MM.1S (cell line): ENCODE data around the gene ANKLE2.

Experiments
- DNase-seq: peaks from one replicate; pipeline ENCODE4 v3.0.0-alpha.2; 2015
- H2AFZ ChIP-seq: fragments of 300-600 bp; sonication (generic); 2 replicates; pipeline ENCODE4 v1.6.0; 2016; ENCODE audit warnings: antibody characterized with exemption, low read length
- H3F3A ChIP-seq: fragments of 300-600 bp; sonication (generic); 2 replicates; pipeline ENCODE4 v1.6.1; 2016; ENCODE audit warnings: mild to moderate bottlenecking, antibody characterized with exemption, low read length, moderate library complexity, mixed read lengths; ENCODE audit not compliant: insufficient read depth
- H3K27ac ChIP-seq: fragments of 300-600 bp; sonication (generic); 2 replicates; pipeline ENCODE4 v1.5.1; 2016; ENCODE audit warnings: mild to moderate bottlenecking, low read length
- H3K27me3 ChIP-seq: fragments of 300-600 bp; sonication (generic); replicated peaks from 2 replicates; pipeline ENCODE4 v1.6.0; 2016; ENCODE audit warnings: low read length; ENCODE audit not compliant: insufficient read depth
- H3K36me3 ChIP-seq: fragments of 300-600 bp; sonication (generic); replicated peaks from 2 replicates; pipeline ENCODE4 v1.6.1; 2016; ENCODE audit warnings: mild to moderate bottlenecking, low read length, mixed read lengths; ENCODE audit not compliant: insufficient read depth
- H3K4me1 ChIP-seq: fragments of 300-600 bp; sonication (generic); 2 replicates; pipeline ENCODE4 v1.6.1; 2016; ENCODE audit warnings: low read length, mixed read lengths
- H3K4me2 ChIP-seq: fragments of 300-600 bp; sonication (generic); 2 replicates; pipeline ENCODE4 v1.6.0; 2016; ENCODE audit warnings: low read depth, low read length
- H3K4me3 ChIP-seq: fragments of 300-600 bp; sonication (generic); 2 replicates; pipeline ENCODE4 v1.5.1; 2016; ENCODE audit warnings: low read length, mixed read lengths
- H3K79me2 ChIP-seq: fragments of 300-600 bp; sonication (generic); 2 replicates; pipeline ENCODE4 v1.6.1; 2016; ENCODE audit warnings: mixed run types, low read length, mixed read lengths
- H3K9ac ChIP-seq: fragments of 300-600 bp; sonication (generic); 2 replicates; pipeline ENCODE4 v1.6.1; 2016; ENCODE audit warnings: low read length, mixed read lengths
- H3K9me2 ChIP-seq: fragments of 300-600 bp; sonication (generic); replicated peaks from 2 replicates; pipeline ENCODE4 v1.6.1; 2016; ENCODE audit warnings: mild to moderate bottlenecking, low read length, mixed read lengths; ENCODE audit not compliant: insufficient read depth
- H3K9me3 ChIP-seq: fragments of 300-600 bp; sonication (generic); replicated peaks from 2 replicates; pipeline ENCODE4 v1.6.1; 2016; ENCODE audit warnings: mild to moderate bottlenecking, low read length, mixed read lengths; ENCODE audit not compliant: insufficient read depth
- H4K20me1 ChIP-seq: fragments of 300-600 bp; sonication (generic); 2 replicates; pipeline ENCODE4 v1.6.1; 2016; ENCODE audit warnings: mild to moderate bottlenecking, low read length, moderate library complexity, mixed read lengths; ENCODE audit not compliant: insufficient read depth
- EZH2 ChIP-seq: fragments of 300-600 bp; sonication (generic); optimal IDR thresholded peaks from 2 replicates; pipeline ENCODE3; 2017; ENCODE audit warnings: low read depth, mild to moderate bottlenecking, antibody characterized with exemption, low read length, mixed read lengths
- EZH2phosphoT487 ChIP-seq: fragments of 300-600 bp; sonication (generic); IDR thresholded peaks from 2 replicates; pipeline ENCODE4 v1.6.1; 2018; ENCODE audit warnings: antibody characterized with exemption, low read length
- TF ChIP-seq, protein P1 (sequence below): fragments of 300-600 bp; sonication (generic); IDR thresholded peaks from 2 replicates; pipeline ENCODE4 v1.5.1; 2016; ENCODE audit warnings: antibody characterized with exemption, low read length, mixed read lengths

The ANKLE2 gene

DNA sequence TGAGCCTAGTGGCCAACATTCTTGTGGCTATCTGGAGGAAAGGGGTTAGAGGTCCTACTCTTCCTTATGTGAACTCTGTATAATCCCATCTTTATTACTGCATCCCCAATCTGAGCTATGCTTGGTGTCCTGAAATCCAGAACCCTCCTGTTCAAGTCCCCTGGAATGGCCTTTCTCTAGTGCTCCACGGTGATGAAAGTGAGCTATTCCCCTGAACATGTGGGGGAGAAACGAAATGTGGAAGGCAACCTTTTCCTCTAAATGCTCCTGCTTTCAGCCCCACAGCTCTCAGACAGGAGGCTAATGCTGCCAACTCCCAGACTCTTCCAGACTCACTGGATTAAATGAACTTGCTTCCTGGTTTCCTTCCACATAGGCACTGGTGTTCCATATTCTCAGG, 53.5 kb downstream of the ANKLE2 start:
- no peaks in the 10 kb centered on the region for H4K20me1 ChIP-seq
- no peaks in the 10 kb centered on the region for H3F3A ChIP-seq
- TF ChIP-seq EZH2 (no peak), EZH2phosphoT487 (no peak)
- TF ChIP-seq, protein P1, sequence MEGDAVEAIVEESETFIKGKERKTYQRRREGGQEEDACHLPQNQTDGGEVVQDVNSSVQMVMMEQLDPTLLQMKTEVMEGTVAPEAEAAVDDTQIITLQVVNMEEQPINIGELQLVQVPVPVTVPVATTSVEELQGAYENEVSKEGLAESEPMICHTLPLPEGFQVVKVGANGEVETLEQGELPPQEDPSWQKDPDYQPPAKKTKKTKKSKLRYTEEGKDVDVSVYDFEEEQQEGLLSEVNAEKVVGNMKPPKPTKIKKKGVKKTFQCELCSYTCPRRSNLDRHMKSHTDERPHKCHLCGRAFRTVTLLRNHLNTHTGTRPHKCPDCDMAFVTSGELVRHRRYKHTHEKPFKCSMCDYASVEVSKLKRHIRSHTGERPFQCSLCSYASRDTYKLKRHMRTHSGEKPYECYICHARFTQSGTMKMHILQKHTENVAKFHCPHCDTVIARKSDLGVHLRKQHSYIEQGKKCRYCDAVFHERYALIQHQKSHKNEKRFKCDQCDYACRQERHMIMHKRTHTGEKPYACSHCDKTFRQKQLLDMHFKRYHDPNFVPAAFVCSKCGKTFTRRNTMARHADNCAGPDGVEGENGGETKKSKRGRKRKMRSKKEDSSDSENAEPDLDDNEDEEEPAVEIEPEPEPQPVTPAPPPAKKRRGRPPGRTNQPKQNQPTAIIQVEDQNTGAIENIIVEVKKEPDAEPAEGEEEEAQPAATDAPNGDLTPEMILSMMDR: no peak
- H3K27me3 ChIP-seq: no peaks in the 10 kb centered on the region
- H2AFZ ChIP-seq: no peak overlapping the region
- H3K4me1 ChIP-seq: no peaks in the 10 kb centered on the region
- peaks cover 21% of the 10 kb centered on the region for H3K79me2 ChIP-seq
- H3K4me3 ChIP-seq: no peak overlapping the region
- H3K9me2 ChIP-seq: no peaks in the 10 kb centered on the region
- no peaks in the 10 kb centered on the region for H3K9me3 ChIP-seq
- H3K36me3 ChIP-seq: no peaks in the 10 kb centered on the region
- no peak overlapping the region for H3K27ac ChIP-seq
- no peak overlapping the region for H3K4me2 ChIP-seq
- DNase-seq: no peak
- no peak overlapping the region for H3K9ac ChIP-seq

DNA sequence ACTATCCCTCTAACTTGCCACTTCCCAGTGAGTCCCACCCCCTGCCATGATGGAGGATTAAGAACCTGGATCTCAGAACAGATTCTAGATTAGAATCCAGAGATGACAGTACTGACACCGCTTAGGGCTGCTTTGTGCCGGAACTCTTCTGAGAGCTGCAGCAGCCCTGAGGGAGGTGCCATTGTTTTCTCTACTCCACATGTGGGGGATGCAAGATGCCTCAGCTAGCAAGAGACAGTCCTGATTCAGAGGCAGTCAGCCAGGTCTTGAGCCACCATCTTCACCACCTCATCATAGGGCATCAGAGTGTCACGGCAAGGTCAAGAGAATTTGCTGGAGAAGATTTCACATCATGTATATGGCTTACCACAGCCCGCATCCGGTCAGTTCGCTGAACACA, 54.4 kb downstream of the ANKLE2 start:
- Histone ChIP-seq H3K4me1 (no peaks in the 10 kb centered on the region), H3K27ac (no peak overlapping the region), H3K27me3 (no peaks in the 10 kb centered on the region), H4K20me1 (no peaks in the 10 kb centered on the region), H3K4me2 (no peak overlapping the region), H3K36me3 (no peaks in the 10 kb centered on the region), H3K79me2 (peaks cover 13% of the 10 kb centered on the region), H3K9me3 (no peaks in the 10 kb centered on the region), H3F3A (no peaks in the 10 kb centered on the region), H3K9me2 (no peaks in the 10 kb centered on the region), H3K9ac (no peak overlapping the region), H2AFZ (no peak overlapping the region), H3K4me3 (no peak overlapping the region)
- DNase-seq: no peak
- TF ChIP-seq EZH2: no peak
- TF ChIP-seq, protein P1: no peak
- no peak for TF ChIP-seq EZH2phosphoT487

DNA sequence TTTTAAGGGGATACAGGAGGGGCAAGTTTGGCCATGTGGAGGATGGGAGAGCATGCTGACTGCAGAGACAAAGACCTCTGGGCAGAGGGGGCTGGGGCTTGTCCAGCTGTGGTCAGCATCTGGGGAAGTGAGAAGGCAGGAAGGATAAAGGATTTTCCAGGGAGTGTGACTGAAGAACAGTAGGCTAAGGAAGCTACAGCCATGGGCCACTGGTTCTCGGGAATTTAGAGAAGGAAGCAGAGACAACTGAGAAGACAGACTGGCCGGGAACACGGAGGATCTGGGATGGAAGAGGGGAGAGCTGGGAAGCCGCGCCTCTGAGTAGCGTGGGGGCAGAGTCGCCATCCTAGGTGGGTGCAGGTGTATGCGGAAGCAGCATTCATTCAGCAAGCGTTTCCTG, 58.0 kb downstream of the ANKLE2 start:
- TF ChIP-seq EZH2 (no peak), EZH2phosphoT487 (no peak)
- TF ChIP-seq, protein P1: no peak
- no peaks in the 10 kb centered on the region for H3K79me2 ChIP-seq
- no peak overlapping the region for H2AFZ ChIP-seq
- no peak overlapping the region for H3K4me3 ChIP-seq
- H3K27ac ChIP-seq: no peak overlapping the region
- H3K4me2 ChIP-seq: no peak overlapping the region
- H3K36me3 ChIP-seq: no peaks in the 10 kb centered on the region
- no peaks in the 10 kb centered on the region for H3K9me2 ChIP-seq
- H4K20me1 ChIP-seq: no peaks in the 10 kb centered on the region
- no peaks in the 10 kb centered on the region for H3K27me3 ChIP-seq
- H3K9ac ChIP-seq: no peak overlapping the region
- H3K4me1 ChIP-seq: no peaks in the 10 kb centered on the region
- DNase-seq: no peak
- no peaks in the 10 kb centered on the region for H3F3A ChIP-seq
- H3K9me3 ChIP-seq: no peaks in the 10 kb centered on the region

DNA sequence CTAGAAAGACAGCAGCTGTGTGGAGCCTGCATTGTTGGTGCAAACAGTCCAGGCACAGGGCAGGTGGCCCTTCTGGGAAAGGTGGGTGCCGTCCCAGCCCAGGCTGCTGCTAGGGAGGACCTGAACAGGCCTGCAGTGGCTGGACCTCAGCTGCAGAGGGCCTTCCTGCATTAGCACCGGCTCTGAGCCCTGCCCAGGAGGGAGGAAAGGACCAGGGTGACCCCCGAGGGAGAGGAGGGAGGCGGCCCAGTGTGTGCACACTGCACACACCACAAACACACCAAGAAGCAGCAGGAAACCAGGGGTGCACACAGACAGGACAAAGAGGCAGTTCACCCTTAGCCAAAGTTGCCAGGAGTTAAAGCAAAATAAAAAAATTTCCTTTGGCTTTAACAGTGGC, 59.0 kb downstream of the ANKLE2 start:
- no peak for TF ChIP-seq EZH2
- TF ChIP-seq, protein P1: no peak
- no peak for TF ChIP-seq EZH2phosphoT487
- Histone ChIP-seq H3K9me3 (no peaks in the 10 kb centered on the region), H3K9ac (no peak overlapping the region), H3F3A (no peaks in the 10 kb centered on the region), H3K36me3 (no peaks in the 10 kb centered on the region), H3K27ac (no peak overlapping the region), H2AFZ (no peak overlapping the region), H3K27me3 (no peaks in the 10 kb centered on the region), H3K79me2 (no peaks in the 10 kb centered on the region), H3K4me2 (no peak overlapping the region), H3K4me1 (no peaks in the 10 kb centered on the region), H4K20me1 (no peaks in the 10 kb centered on the region), H3K9me2 (no peaks in the 10 kb centered on the region), H3K4me3 (no peak overlapping the region)
- no peak for DNase-seq
